ENCODE results near the gene ANXA10. TPM values are rescaled to one million over a fixed set of nuclear protein-coding genes. Genes with fewer than 3 reads are reported as not detected.

The ANXA10 gene
- total and polyA plus RNA-seq, 2 experiments from 2014 or later: not detected

- Histone ChIP-seq H3K27me3 (ENCODE audit: insufficient read depth) (no peaks in the 10 kb centered on the region), H3K27ac (ENCODE audit: low read depth) (no peak overlapping the region), H4K20me1 (replicated peaks; ENCODE audit: insufficient read depth) (no peaks in the 10 kb centered on the region), H3F3A (replicated peaks; ENCODE audit: low read depth) (no peaks in the 10 kb centered on the region), H3K4me3 (no peak overlapping the region), H3K79me2 (replicated peaks; ENCODE audit: insufficient read depth) (no peaks in the 10 kb centered on the region), H3K4me1 (ENCODE audit: insufficient read depth) (no peaks in the 10 kb centered on the region), H3K4me2 (no peak overlapping the region), H3K36me3 (ENCODE audit: insufficient read depth) (no peaks in the 10 kb centered on the region), H2AFZ (no peak overlapping the region), H3K9me2 (ENCODE audit: insufficient read depth) (no peaks in the 10 kb centered on the region)
- no peak for TF ChIP-seq ZNF462 (CRISPR knock-in tag; IDR thresholded peaks at IDR 0.05)
- TF ChIP-seq REST (IDR thresholded peaks at IDR 0.05; ENCODE audit: unreplicated experiment): no peak
- no peak for TF ChIP-seq EZH2 (IDR thresholded peaks at IDR 0.05; ENCODE audit: low read depth, unreplicated experiment)
- TF ChIP-seq CREB1 (CRISPR knock-in tag; IDR thresholded peaks at IDR 0.05; ENCODE audit: low read depth): no peak
- TF ChIP-seq ZNF331 (CRISPR knock-in tag; IDR thresholded peaks at IDR 0.05; ENCODE audit: low read depth): no peak
- TF ChIP-seq ETS1 (IDR thresholded peaks at IDR 0.05): no peak
- TF ChIP-seq JUNB (IDR thresholded peaks at IDR 0.05; ENCODE audit: unreplicated experiment): no peak
- TF ChIP-seq NANOG (IDR thresholded peaks at IDR 0.05; ENCODE audit: borderline replicate concordance): no peak
- TF ChIP-seq ZNF114 (CRISPR knock-in tag; IDR thresholded peaks at IDR 0.05): no peak
- no peak for TF ChIP-seq EZH2phosphoT487 (IDR thresholded peaks at IDR 0.05; ENCODE audit: unreplicated experiment)
- no peak for TF ChIP-seq CTCF (conservative IDR thresholded peaks at IDR 0.05; ENCODE audit: low read depth in 2 of 2)
- TF ChIP-seq POLR2AphosphoS5 (IDR thresholded peaks at IDR 0.05; ENCODE audit: low read depth): no peak
- TF ChIP-seq STAT1 (IDR thresholded peaks at IDR 0.05; ENCODE audit: unreplicated experiment): no peak
- no peak for ATAC-seq
- no peaks in the 10 kb centered on the region for H3K9me3 Mint-ChIP-seq
- no peak overlapping the region for H3K27ac Mint-ChIP-seq
- no peak overlapping the region for H3K4me3 Mint-ChIP-seq
- no peaks in the 10 kb centered on the region for H3K36me3 Mint-ChIP-seq (ENCODE audit: low read depth)
- no peak for DNase-seq (ENCODE audit: low spot score)
- no peaks in the 10 kb centered on the region for H3K27me3 Mint-ChIP-seq (ENCODE audit: insufficient read depth, low read depth, poor library complexity)
- no peaks in the 10 kb centered on the region for H3K4me1 Mint-ChIP-seq
Measured at GRCh38 chr4:168098248-168098717, 5.9 kb downstream of the ANXA10 start.

Data from GM23338 (cell line).